MM.1S (cell line): ENCODE results near the gene GCNT2.
"Not testable (repeated sequence)": the region's sequence is repeated elsewhere in the genome, so short reads cannot be mapped to it uniquely, and the experiment has no call there.

Experiments used
- DNase-seq: peaks from one replicate; pipeline ENCODE4 v3.0.0-alpha.2; 2015
- H2AFZ ChIP-seq: fragments of 300-600 bp; sonication (generic); 2 replicates; pipeline ENCODE4 v1.6.0; 2016; ENCODE audit warnings: antibody characterized with exemption, low read length
- H3F3A ChIP-seq: fragments of 300-600 bp; sonication (generic); 2 replicates; pipeline ENCODE4 v1.6.1; 2016; ENCODE audit warnings: mild to moderate bottlenecking, antibody characterized with exemption, low read length, moderate library complexity, mixed read lengths; ENCODE audit not compliant: insufficient read depth
- H3K27ac ChIP-seq: fragments of 300-600 bp; sonication (generic); 2 replicates; pipeline ENCODE4 v1.5.1; 2016; ENCODE audit warnings: mild to moderate bottlenecking, low read length
- H3K27me3 ChIP-seq: fragments of 300-600 bp; sonication (generic); replicated peaks from 2 replicates; pipeline ENCODE4 v1.6.0; 2016; ENCODE audit warnings: low read length; ENCODE audit not compliant: insufficient read depth
- H3K36me3 ChIP-seq: fragments of 300-600 bp; sonication (generic); replicated peaks from 2 replicates; pipeline ENCODE4 v1.6.1; 2016; ENCODE audit warnings: mild to moderate bottlenecking, low read length, mixed read lengths; ENCODE audit not compliant: insufficient read depth
- H3K4me1 ChIP-seq: fragments of 300-600 bp; sonication (generic); 2 replicates; pipeline ENCODE4 v1.6.1; 2016; ENCODE audit warnings: low read length, mixed read lengths
- H3K4me2 ChIP-seq: fragments of 300-600 bp; sonication (generic); 2 replicates; pipeline ENCODE4 v1.6.0; 2016; ENCODE audit warnings: low read depth, low read length
- H3K4me3 ChIP-seq: fragments of 300-600 bp; sonication (generic); 2 replicates; pipeline ENCODE4 v1.5.1; 2016; ENCODE audit warnings: low read length, mixed read lengths
- H3K79me2 ChIP-seq: fragments of 300-600 bp; sonication (generic); 2 replicates; pipeline ENCODE4 v1.6.1; 2016; ENCODE audit warnings: mixed run types, low read length, mixed read lengths
- H3K9ac ChIP-seq: fragments of 300-600 bp; sonication (generic); 2 replicates; pipeline ENCODE4 v1.6.1; 2016; ENCODE audit warnings: low read length, mixed read lengths
- H3K9me2 ChIP-seq: fragments of 300-600 bp; sonication (generic); replicated peaks from 2 replicates; pipeline ENCODE4 v1.6.1; 2016; ENCODE audit warnings: mild to moderate bottlenecking, low read length, mixed read lengths; ENCODE audit not compliant: insufficient read depth
- H3K9me3 ChIP-seq: fragments of 300-600 bp; sonication (generic); replicated peaks from 2 replicates; pipeline ENCODE4 v1.6.1; 2016; ENCODE audit warnings: mild to moderate bottlenecking, low read length, mixed read lengths; ENCODE audit not compliant: insufficient read depth
- H4K20me1 ChIP-seq: fragments of 300-600 bp; sonication (generic); 2 replicates; pipeline ENCODE4 v1.6.1; 2016; ENCODE audit warnings: mild to moderate bottlenecking, low read length, moderate library complexity, mixed read lengths; ENCODE audit not compliant: insufficient read depth
- CTCF ChIP-seq: fragments of 300-600 bp; sonication (generic); IDR thresholded peaks from 2 replicates; pipeline ENCODE4 v1.5.1; 2016; ENCODE audit warnings: antibody characterized with exemption, low read length, mixed read lengths
- EZH2 ChIP-seq: fragments of 300-600 bp; sonication (generic); optimal IDR thresholded peaks from 2 replicates; pipeline ENCODE3; 2017; ENCODE audit warnings: low read depth, mild to moderate bottlenecking, antibody characterized with exemption, low read length, mixed read lengths
- EZH2phosphoT487 ChIP-seq: fragments of 300-600 bp; sonication (generic); IDR thresholded peaks from 2 replicates; pipeline ENCODE4 v1.6.1; 2018; ENCODE audit warnings: antibody characterized with exemption, low read length

The GCNT2 gene

GRCh38 chr6:10514049-10514780, 6.9 kb upstream of the GCNT2 start:
- no peak for TF ChIP-seq CTCF
- no peak for TF ChIP-seq EZH2phosphoT487
- TF ChIP-seq EZH2, result no peak
- no peak overlapping the region for H3K4me3 ChIP-seq
- H3F3A ChIP-seq, result no peaks in the 10 kb centered on the region
- H3K27ac ChIP-seq, result no peak overlapping the region
- H3K27me3 ChIP-seq, result no peaks in the 10 kb centered on the region
- H3K4me1 ChIP-seq, result no peaks in the 10 kb centered on the region
- H3K4me2 ChIP-seq, result no peak overlapping the region
- H3K9me2 ChIP-seq, result no peaks in the 10 kb centered on the region
- no peaks in the 10 kb centered on the region for H4K20me1 ChIP-seq
- H2AFZ ChIP-seq, result no peak overlapping the region
- no peaks in the 10 kb centered on the region for H3K9me3 ChIP-seq
- no peak for DNase-seq
- no peaks in the 10 kb centered on the region for H3K79me2 ChIP-seq
- no peaks in the 10 kb centered on the region for H3K36me3 ChIP-seq
- H3K9ac ChIP-seq, result no peak overlapping the region

- no peaks in the 10 kb centered on the region for H3K36me3 ChIP-seq
- no peak overlapping the region for H3K27ac ChIP-seq
- H3F3A ChIP-seq, result no peaks in the 10 kb centered on the region
- no peaks in the 10 kb centered on the region for H3K9me3 ChIP-seq
- DNase-seq, result no peak
- no peaks in the 10 kb centered on the region for H3K79me2 ChIP-seq
- H3K9me2 ChIP-seq, result no peaks in the 10 kb centered on the region
- TF ChIP-seq CTCF (no peak), EZH2 (no peak), EZH2phosphoT487 (no peak)
- H3K9ac ChIP-seq, result no peak overlapping the region
- no peak overlapping the region for H2AFZ ChIP-seq
- H3K4me1 ChIP-seq, result 0 out of 2 replicates have a peak, but pooled peaks cover 6% of the 10 kb centered on the region
- H3K4me2 ChIP-seq, result no peak overlapping the region
- no peaks in the 10 kb centered on the region for H4K20me1 ChIP-seq
- H3K4me3 ChIP-seq, result no peak overlapping the region
- H3K27me3 ChIP-seq, result no peaks in the 10 kb centered on the region
Measured at GRCh38 chr6:10516953-10517352, 4.2 kb upstream of the GCNT2 start.

- Histone ChIP-seq H3K4me2 (no peak overlapping the region), H3K27me3 (no peaks in the 10 kb centered on the region), H3K9me3 (no peaks in the 10 kb centered on the region), H2AFZ (no peak overlapping the region), H3K4me3 (no peak overlapping the region), H3K79me2 (no peaks in the 10 kb centered on the region), H3K36me3 (no peaks in the 10 kb centered on the region), H3K9me2 (no peaks in the 10 kb centered on the region), H3K27ac (no peak overlapping the region), H3K9ac (no peak overlapping the region), H3F3A (no peaks in the 10 kb centered on the region), H3K4me1 (0 out of 2 replicates have a peak, but pooled peaks cover 6% of the 10 kb centered on the region), H4K20me1 (no peaks in the 10 kb centered on the region)
- DNase-seq, result no peak
- TF ChIP-seq EZH2phosphoT487 (no peak), EZH2 (no peak), CTCF (no peak)
Measured at GRCh38 chr6:10518557-10519407, 2.4 kb upstream of the GCNT2 start.

- H3K4me2 ChIP-seq, H2AFZ ChIP-seq, DNase-seq, H3K4me3 ChIP-seq, H3K9me2 ChIP-seq, H3K27ac ChIP-seq, H3F3A ChIP-seq, H3K79me2 ChIP-seq, H3K9ac ChIP-seq, H3K4me1 ChIP-seq, H3K36me3 ChIP-seq, H3K27me3 ChIP-seq, H3K9me3 ChIP-seq, H4K20me1 ChIP-seq: not testable (repeated sequence)
Measured at GRCh38 chr6:10519408-10519697, 1.8 kb upstream of the GCNT2 start.
